K562 (cell line): ENCODE data around the gene LSM8. TPM values are rescaled to one million over a fixed set of nuclear protein-coding genes. Genes with fewer than 3 reads are reported as not detected.

Experiments used
- ATAC-seq: fragments of 200-7000 bp; cut with Tn5 transposase; 3 replicates; pipeline ENCODE4 v1.9.1; 2020; ENCODE audit warnings: moderate library complexity
- BruUV-seq: library from RNA; stranded (reverse); fragments of 400-500 nt; replicated peaks from 2 replicates; lab custom pipeline; 2021; lab: Mats Ljungman, UMichigan
- CTCF ChIA-PET: fragments of 300-600 bp; formaldehyde crosslinking; extraction: SDS; loops from one replicate; lab custom pipeline; 2021; ENCODE audit warnings: low intra/inter-chr PET ratio; lab: Yijun Ruan, JAX
- POLR2A ChIA-PET: fragments of 300-600, 350-650 bp; sonication (Branson Sonifier 250); formaldehyde crosslinking; extraction: SDS; loops from one replicate; lab custom pipeline; 2021; ENCODE audit warnings: antibody characterized with exemption, inconsistent platforms; lab: Yijun Ruan, JAX
- DNase-seq, 4 experiments: peaks; one replicate each; pipeline versions ENCODE4 v3.0.0 to v3.0.0-alpha.2; 2011 to 2018; ENCODE audit warnings: low spot score in 3 of 4, mixed read lengths in 3 of 4; ENCODE audit errors: extremely low read depth in 1 of 4
- FAIRE-seq: peaks from 2 replicates; lab custom pipeline; 2011; peaks lifted over from hg19 to GRCh38; lab: Jason Lieb, UNC
- H2AFZ ChIP-seq: 2 replicates; pipeline ENCODE4 v1.6.0; 2011; ENCODE audit warnings: low read depth, low read length, control low read depth, inconsistent platforms
- H3K27ac ChIP-seq: fragments of 200-600 bp; 3 replicates; pipeline ENCODE4 v1.8.0; 2011; ENCODE audit warnings: low read depth, mild to moderate bottlenecking, control low read depth, inconsistent platforms, low read length, moderate library complexity, mixed read lengths; ENCODE audit errors: extremely low read depth
- H3K27me3 ChIP-seq, 2 experiments: fragments of 300-600 bp in 1 of 2; 2 replicates in 1 of 2; 3 replicates in 1 of 2; pipeline versions ENCODE4 v1.6.0 to v1.8.0; 2011; ENCODE audit warnings: inconsistent platforms in 2 of 2, low read length in 2 of 2, mild to moderate bottlenecking in 1 of 2, mixed read lengths in 1 of 2, moderate library complexity in 1 of 2; ENCODE audit not compliant: control insufficient read depth in 2 of 2, insufficient read depth in 2 of 2
- H3K36me3 ChIP-seq: fragments of 300-600 bp; 3 replicates; pipeline ENCODE4 v1.8.0; 2011; ENCODE audit warnings: mild to moderate bottlenecking, low read length, inconsistent platforms; ENCODE audit not compliant: control insufficient read depth, insufficient read depth
- H3K4me1 ChIP-seq, 2 experiments: fragments of 200-600 bp in 1 of 2; replicated peaks in 1 of 2; 2 replicates in 1 of 2; 3 replicates in 1 of 2; pipeline versions ENCODE4 v1.5.1 to v1.8.0; 2011; ENCODE audit warnings: inconsistent platforms in 2 of 2, low read length in 2 of 2, mild to moderate bottlenecking in 1 of 2, mixed read lengths in 1 of 2, moderate library complexity in 1 of 2; ENCODE audit not compliant: control insufficient read depth in 2 of 2, insufficient read depth in 2 of 2
- H3K4me2 ChIP-seq: 2 replicates; pipeline ENCODE4 v1.6.1; 2011; ENCODE audit warnings: low read length, control low read depth, inconsistent platforms, mixed read lengths; ENCODE audit not compliant: insufficient read depth
- H3K4me3 ChIP-seq: fragments of 200-600 bp; sonication (generic), shearing (Covaris generic); 2 replicates; pipeline ENCODE4 v1.5.1; 2016; ENCODE audit warnings: control low read depth, inconsistent platforms
- H3K79me2 ChIP-seq: fragments of 200-600 bp; 3 replicates; pipeline ENCODE4 v1.8.0; 2011; ENCODE audit warnings: low read length, inconsistent platforms; ENCODE audit not compliant: control insufficient read depth, insufficient read depth
- H3K9ac ChIP-seq, 2 experiments: 2 replicates each; pipeline versions ENCODE4 v1.6.0 to v1.6.1; 2011; ENCODE audit warnings: low read depth in 2 of 2, low read length in 2 of 2, control low read depth in 1 of 2, inconsistent platforms in 1 of 2, mild to moderate bottlenecking in 1 of 2, mixed read lengths in 1 of 2; ENCODE audit not compliant: insufficient read depth in 1 of 2
- H3K9me1 ChIP-seq: one replicate; pipeline ENCODE4 v1.6.0; 2011; ENCODE audit warnings: inconsistent platforms, mild to moderate bottlenecking, low read length, moderate library complexity; ENCODE audit not compliant: control insufficient read depth, insufficient read depth
- H3K9me3 ChIP-seq: replicated peaks from 2 replicates; pipeline ENCODE4 v1.5.1; 2011; ENCODE audit warnings: low read depth, low read length, inconsistent platforms; ENCODE audit not compliant: control insufficient read depth, insufficient read depth
- H4K20me1 ChIP-seq: replicated peaks from 2 replicates; pipeline ENCODE4 v1.6.1; 2011; ENCODE audit warnings: low read length, inconsistent platforms, mixed read lengths; ENCODE audit not compliant: control insufficient read depth, insufficient read depth
- CXXC5 ChIP-seq: fragments of 250-450 bp; sonication (Bioruptor Pico); IDR thresholded peaks from 2 replicates; pipeline ENCODE4 v1.8.0; 2022; ENCODE audit warnings: inconsistent platforms, mild to moderate bottlenecking, moderate library complexity
- DPF2 ChIP-seq: fragments of 450-650 bp; IDR thresholded peaks from 2 replicates; pipeline ENCODE4 v1.6.1; 2016
- ESRRB ChIP-seq: fragments of 250-450 bp; sonication (Bioruptor Pico); IDR thresholded peaks from 2 replicates; pipeline ENCODE4 v1.5.0; 2020; ENCODE audit warnings: mild to moderate bottlenecking, moderate library complexity, borderline replicate concordance
- NFXL1 ChIP-seq: fragments of 450-650 bp; formaldehyde crosslinking; IDR thresholded peaks from 2 replicates; pipeline ENCODE4 v1.4.0; 2021; ENCODE audit warnings: mild to moderate bottlenecking
- NR2C1 ChIP-seq, 2 experiments: fragments of 450-650 bp; IDR thresholded peaks; 2 replicates each; pipeline ENCODE4 v1.6.1; 2017; ENCODE audit warnings: mild to moderate bottlenecking in 2 of 2, antibody characterized with exemption in 1 of 2, inconsistent platforms in 1 of 2, missing compliant biosample characterization in 1 of 2, missing genetic modification characterization in 1 of 2
- POLR2AphosphoS2 ChIP-seq: IDR thresholded peaks from 2 replicates; pipeline ENCODE4 v1.6.1; 2012; ENCODE audit warnings: low read length, improper control_type of control experiment
- TAF9B ChIP-seq: fragments of 450-650 bp; IDR thresholded peaks from 2 replicates; pipeline ENCODE4 v1.6.1; 2018; ENCODE audit warnings: mild to moderate bottlenecking; ENCODE audit not compliant: partially characterized antibody
- TFE3 ChIP-seq: fragments of 450-650 bp; formaldehyde crosslinking; IDR thresholded peaks from 2 replicates; pipeline ENCODE4 v1.4.0; 2020; ENCODE audit warnings: mild to moderate bottlenecking, mixed read lengths
- THAP12 ChIP-seq: fragments of 250-450 bp; sonication (Bioruptor Pico); IDR thresholded peaks from 2 replicates; pipeline ENCODE4 v1.9.0; 2021; ENCODE audit warnings: mild to moderate bottlenecking, inconsistent platforms
- ZNF133 ChIP-seq: fragments of 250-450 bp; sonication (Bioruptor Pico); IDR thresholded peaks from 2 replicates; pipeline ENCODE4 v1.4.0; 2020; ENCODE audit warnings: mild to moderate bottlenecking
- ZNF165 ChIP-seq: fragments of 250-450 bp; sonication (Bioruptor Pico); IDR thresholded peaks from 2 replicates; pipeline ENCODE4 v1.4.0; 2020; ENCODE audit warnings: borderline replicate concordance
- ZNF561 ChIP-seq: fragments of 450-650 bp; formaldehyde crosslinking; conservative IDR thresholded peaks from 2 replicates; pipeline ENCODE4 v1.4.0; 2020; ENCODE audit warnings: mild to moderate bottlenecking, moderate library complexity
- WGBS: fragments of 100-300 bp; shearing (Covaris generic); methylation state at CpG from one replicate; pipeline ENCODE4 v1.1.6; 2016; ENCODE audit warnings: low coverage, mixed read lengths; ENCODE audit not compliant: insufficient coverage; ENCODE audit errors: missing lambda C conversion rate; 5-methylcytosine and 5-hydroxymethylcytosine counted together
- in situ Hi-C: fragments of 300-500 bp; cut with MboI; formaldehyde crosslinking; loops from 4 replicates; pipeline ENCODE4 v1.15.0; 2018; ENCODE audit warnings: inconsistent platforms, mixed read lengths
- intact Hi-C: fragments of 100-400 bp; cut with micrococcal nuclease; formaldehyde crosslinking; loops from 2 replicates; pipeline ENCODE4 v1.14.2; 2022
- polyA plus RNA-seq, 8 experiments: library from polyadenylated mRNA; depleted of rRNA in 4 of 8; stranded (reverse) in 5 of 8; unstranded in 3 of 8; fragments of >200 nt; fragmentation: Nextera tagmentation in 2 of 8; fragmentation: Illumina TruSeq in 1 of 8; extraction: Ambion mirVana in 2 of 8; extraction: Trizol in 1 of 8; gene quantifications; 2 replicates each; pipeline versions ENCODE4 v1.2.1 to v1.2.3, GENCODE V29; 2011 to 2014; ENCODE audit warnings: inconsistent platforms in 1 of 8, missing spikeins in 1 of 8
- total RNA-seq, 7 experiments: library from RNA; depleted of rRNA in 6 of 7; stranded (reverse); fragments of >200 nt in 6 of 7; fragmentation: Illumina TruSeq in 2 of 7; extraction: Trizol in 2 of 7; gene quantifications; 2 replicates each; pipeline versions ENCODE4 v1.2.1 to v1.2.3, GENCODE V29; 2011 to 2021; ENCODE audit warnings: low replicate concordance in 1 of 7
- TF ChIP-seq, protein P1 (sequence below): fragments of 450-650 bp; IDR thresholded peaks from 2 replicates; pipeline ENCODE4 v1.7.0; 2016; ENCODE audit warnings: borderline replicate concordance
- TF ChIP-seq, protein P2 (sequence below): sonication (generic); formaldehyde crosslinking; IDR thresholded peaks from 2 replicates; pipeline ENCODE4 v1.8.0; 2022; ENCODE audit warnings: mild to moderate bottlenecking, low read depth, missing genetic modification reagents

LSM8 gene
- total and polyA plus RNA-seq, 9 of the 15 experiments (the other 6 are each of a cell fraction or from before 2014, with no cell fraction given): 81.5 to 340 (median 180) TPM

GRCh38 chr7:118186501-118186900 is 2.5 kb downstream of the LSM8 start (continued):
- TF ChIP-seq POLR2AphosphoS2: no peak

DNA sequence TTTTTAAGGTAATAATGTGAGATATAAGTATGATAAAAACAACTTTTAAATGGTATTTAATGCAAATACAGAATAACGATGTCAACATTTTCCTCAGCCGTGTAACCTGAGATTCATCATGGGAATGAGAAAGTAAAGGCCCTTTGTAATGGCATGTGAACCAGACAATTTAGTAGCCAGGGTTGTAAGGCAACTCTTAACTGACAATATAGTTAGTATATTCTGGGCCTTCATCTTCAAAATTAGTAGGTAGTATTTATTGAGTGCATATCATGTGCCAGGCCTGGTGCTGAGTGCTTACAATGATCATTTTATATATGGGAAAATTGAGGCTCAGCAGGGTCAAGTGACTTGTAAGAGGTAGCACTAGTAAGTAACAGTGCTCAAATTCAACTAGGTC is 10.6 kb downstream of the LSM8 start:
- Histone ChIP-seq H3K9ac (no peak overlapping the region), H3K27me3 (no peaks in the 10 kb centered on the region), H3K4me2 (no peak overlapping the region), H3K9me1 (no peaks in the 10 kb centered on the region), H3K4me1 (no peaks in the 10 kb centered on the region), H3K36me3 (peaks cover 40% of the 10 kb centered on the region; the same call in 2 of the 3 replicates), H2AFZ (no peak overlapping the region), H3K27ac (no peak overlapping the region), H4K20me1 (no peaks in the 10 kb centered on the region), H3K79me2 (no peaks in the 10 kb centered on the region), H3K9me3 (no peaks in the 10 kb centered on the region), H3K4me3 (no peak overlapping the region)
- ATAC-seq: peak; percentile 32
- no TSS peak for BruUV-seq
- intact Hi-C loops (no loop called here), in situ Hi-C loops (loop anchor here (25.0 kb wide), 1 partner anchor 1232 kb away; the partner anchor contains the start of gene ST7)
- DNase-seq: no peak
- ChIA-PET POLR2A (interaction anchor here (1.2 to 1.3 kb wide), 2 partner anchors 10 to 12 kb away, joined by 5 read pairs; partner anchors contain the start of gene LSM8), CTCF (interaction anchor here (1.8 kb wide), 1 partner anchor 444 kb away, joined by 5 read pairs; no protein-coding TSS in a partner anchor)
- FAIRE-seq: no peak
- 91% methylated on average over 2 of the region's 2 CpGs for WGBS
- TF ChIP-seq NR2C1 (IDR thresholded peaks at IDR 0.05) (no peak), NR2C1 (tag; IDR thresholded peaks at IDR 0.05) (no peak), ESRRB (CRISPR knock-in tag) (no peak), TFE3 (no peak), NFXL1 (CRISPR knock-in tag) (no peak), DPF2 (no peak), ZNF133 (CRISPR knock-in tag) (no peak), THAP12 (CRISPR knock-in tag) (no peak), TAF9B (no peak), CXXC5 (CRISPR knock-in tag) (no peak), ZNF561 (no peak), ZNF165 (CRISPR knock-in tag) (no peak)
- TF ChIP-seq, protein P1, sequence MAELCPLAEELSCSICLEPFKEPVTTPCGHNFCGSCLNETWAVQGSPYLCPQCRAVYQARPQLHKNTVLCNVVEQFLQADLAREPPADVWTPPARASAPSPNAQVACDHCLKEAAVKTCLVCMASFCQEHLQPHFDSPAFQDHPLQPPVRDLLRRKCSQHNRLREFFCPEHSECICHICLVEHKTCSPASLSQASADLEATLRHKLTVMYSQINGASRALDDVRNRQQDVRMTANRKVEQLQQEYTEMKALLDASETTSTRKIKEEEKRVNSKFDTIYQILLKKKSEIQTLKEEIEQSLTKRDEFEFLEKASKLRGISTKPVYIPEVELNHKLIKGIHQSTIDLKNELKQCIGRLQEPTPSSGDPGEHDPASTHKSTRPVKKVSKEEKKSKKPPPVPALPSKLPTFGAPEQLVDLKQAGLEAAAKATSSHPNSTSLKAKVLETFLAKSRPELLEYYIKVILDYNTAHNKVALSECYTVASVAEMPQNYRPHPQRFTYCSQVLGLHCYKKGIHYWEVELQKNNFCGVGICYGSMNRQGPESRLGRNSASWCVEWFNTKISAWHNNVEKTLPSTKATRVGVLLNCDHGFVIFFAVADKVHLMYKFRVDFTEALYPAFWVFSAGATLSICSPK: no peak
- TF ChIP-seq, protein P2, sequence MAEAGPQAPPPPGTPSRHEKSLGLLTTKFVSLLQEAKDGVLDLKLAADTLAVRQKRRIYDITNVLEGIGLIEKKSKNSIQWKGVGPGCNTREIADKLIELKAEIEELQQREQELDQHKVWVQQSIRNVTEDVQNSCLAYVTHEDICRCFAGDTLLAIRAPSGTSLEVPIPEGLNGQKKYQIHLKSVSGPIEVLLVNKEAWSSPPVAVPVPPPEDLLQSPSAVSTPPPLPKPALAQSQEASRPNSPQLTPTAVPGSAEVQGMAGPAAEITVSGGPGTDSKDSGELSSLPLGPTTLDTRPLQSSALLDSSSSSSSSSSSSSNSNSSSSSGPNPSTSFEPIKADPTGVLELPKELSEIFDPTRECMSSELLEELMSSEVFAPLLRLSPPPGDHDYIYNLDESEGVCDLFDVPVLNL (CRISPR knock-in tag): no peak
